Stimulated activated CD8-positive, alpha-beta memory T cell treated with anti-CD3 and anti-CD28 coated beads, Interleukin-12 subunit alpha, Interleukin-12 subunit beta, amount 100 ng/mL, for 24 hours (primary cell): ENCODE measurements around the gene GJB5.
"Not testable (repeated sequence)": the region's sequence is repeated elsewhere in the genome, so short reads cannot be mapped to it uniquely, and the experiment has no call there.

Experiments
- DNase-seq: peaks from one replicate; pipeline ENCODE4 v3.0.0-alpha.2; 2020; ENCODE audit errors: extremely low read depth

GJB5 gene

DNA sequence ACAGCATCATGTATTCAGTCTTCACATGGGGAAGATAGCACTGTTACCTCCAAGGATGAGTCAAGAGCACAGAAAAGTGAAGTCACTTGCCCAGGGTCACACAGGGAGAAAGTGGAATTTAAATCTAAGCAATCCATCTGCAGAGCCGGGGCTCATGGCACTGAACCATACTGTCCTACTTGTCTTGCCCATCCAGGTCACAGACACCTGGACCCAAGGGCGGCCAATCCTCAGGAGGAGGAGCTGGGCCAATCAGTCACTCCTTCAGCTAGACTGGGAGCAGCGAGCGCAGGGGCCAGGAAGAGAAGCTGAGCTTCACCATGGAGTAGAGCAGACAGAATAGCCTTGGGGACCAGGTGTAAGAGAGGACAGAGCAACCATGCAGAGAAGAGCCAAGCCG, 9.2 kb upstream of the GJB5 start:
- no peak for DNase-seq

- DNase-seq, result no peak
Observed at GRCh38 chr1:34746101-34746500, 8.7 kb upstream of the GJB5 start.

DNA sequence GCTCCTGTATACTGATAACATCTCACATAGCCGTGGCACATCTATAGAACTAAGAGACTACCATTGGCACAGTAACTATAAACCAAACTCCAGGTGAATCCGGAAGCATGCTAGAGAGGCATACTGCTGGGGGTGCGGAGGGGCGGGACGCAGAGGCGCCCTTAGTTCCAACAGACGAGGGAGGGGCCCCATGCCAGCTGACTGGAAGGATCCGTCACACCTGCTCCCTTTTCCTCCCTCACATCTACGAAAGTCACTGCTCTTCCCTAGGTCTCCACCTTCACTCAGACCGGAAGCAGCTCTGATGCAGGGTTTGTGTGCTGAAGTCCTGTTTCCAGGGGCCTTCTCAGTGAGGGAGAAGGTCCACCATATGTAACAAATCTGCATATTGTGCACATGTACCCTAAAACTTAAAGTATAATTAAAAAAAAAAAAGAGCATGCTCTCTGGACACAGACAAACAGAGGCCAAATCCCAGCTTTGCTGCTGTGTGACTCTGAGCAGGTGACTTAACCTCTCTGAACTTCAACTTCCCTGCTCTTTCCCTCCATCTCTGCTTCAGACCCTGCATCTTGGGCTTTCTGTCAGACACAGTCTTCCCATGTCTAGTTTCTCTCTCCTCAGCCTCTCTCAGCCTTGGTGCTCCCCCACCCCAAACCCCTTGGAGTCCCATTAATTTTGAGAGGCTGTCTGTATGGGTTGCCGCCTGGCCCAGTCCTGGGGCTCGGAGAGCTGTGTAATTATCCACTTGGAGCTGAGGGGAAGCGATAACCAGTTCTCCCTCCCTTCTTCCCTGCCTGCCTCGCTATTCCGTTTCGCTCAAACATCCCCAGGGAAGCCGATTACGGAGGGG, 7.8 kb upstream of the GJB5 start:
- no peak for DNase-seq

DNA sequence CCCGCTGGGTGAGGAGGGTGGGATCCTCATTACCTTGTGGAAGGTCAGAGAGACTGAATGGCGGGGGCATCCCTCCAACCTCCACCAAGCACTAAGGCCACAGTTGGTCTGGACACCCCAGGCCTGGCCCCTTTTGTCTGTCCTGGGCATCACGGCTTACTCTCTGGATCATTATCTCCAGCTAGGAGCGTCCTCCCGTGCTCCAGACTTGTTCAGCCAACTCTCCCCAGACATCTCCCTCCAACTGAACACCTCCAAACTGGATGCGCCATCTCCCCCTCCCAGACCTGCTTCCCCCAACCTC, 7.3 kb upstream of the GJB5 start:
- no peak for DNase-seq

DNA sequence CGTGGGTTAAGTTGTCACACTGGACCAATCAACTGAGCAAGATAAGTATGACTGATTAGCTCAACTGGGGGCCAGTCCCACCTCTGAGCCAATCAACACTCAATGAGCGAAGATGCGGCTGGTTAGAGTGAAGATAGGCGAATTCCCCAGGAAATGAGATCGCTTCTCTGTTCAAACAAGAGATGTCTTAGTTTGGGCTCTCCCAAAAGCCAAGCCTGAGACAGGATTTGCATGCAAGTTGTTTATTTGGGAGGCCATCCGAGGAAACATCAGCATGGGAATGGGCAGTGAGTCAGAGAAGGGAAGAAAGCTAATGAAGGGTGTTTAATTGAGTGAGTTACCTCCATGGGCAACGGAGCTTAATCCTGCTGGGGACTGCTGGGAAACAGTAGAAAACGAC, 4.9 kb upstream of the GJB5 start:
- DNase-seq, result no peak

GRCh38 chr1:34750610-34751009, 4.2 kb upstream of the GJB5 start:
- DNase-seq, result no peak

- DNase-seq, result no peak
Observed at GRCh38 chr1:34753163-34753562, 1.7 kb upstream of the GJB5 start.

DNA sequence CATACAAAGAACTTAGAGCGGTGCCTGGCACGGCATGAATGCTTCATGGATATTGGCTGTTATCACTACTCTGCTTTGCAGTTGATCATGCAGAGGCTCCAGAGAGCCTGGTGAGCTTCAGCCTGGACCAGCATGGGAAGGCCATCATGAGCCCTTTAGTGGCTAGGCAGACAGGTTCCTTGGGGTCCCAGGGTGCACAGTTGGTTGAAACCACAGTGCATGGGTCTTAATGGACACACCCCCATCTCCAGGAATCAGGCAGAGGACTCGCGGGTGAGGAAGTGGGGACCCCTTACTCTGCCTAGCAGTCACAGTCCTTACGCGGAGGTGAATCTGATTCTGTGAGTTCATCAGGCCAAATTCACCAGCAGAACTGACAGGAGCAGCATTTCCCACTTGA, 1.1 kb downstream of the GJB5 start:
- DNase-seq, result no peak

DNA sequence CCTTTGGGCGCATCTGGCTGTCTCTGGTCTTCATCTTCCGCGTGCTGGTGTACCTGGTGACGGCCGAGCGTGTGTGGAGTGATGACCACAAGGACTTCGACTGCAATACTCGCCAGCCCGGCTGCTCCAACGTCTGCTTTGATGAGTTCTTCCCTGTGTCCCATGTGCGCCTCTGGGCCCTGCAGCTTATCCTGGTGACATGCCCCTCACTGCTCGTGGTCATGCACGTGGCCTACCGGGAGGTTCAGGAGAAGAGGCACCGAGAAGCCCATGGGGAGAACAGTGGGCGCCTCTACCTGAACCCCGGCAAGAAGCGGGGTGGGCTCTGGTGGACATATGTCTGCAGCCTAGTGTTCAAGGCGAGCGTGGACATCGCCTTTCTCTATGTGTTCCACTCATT, 2.5 kb downstream of the GJB5 start:
- no peak for DNase-seq

DNA sequence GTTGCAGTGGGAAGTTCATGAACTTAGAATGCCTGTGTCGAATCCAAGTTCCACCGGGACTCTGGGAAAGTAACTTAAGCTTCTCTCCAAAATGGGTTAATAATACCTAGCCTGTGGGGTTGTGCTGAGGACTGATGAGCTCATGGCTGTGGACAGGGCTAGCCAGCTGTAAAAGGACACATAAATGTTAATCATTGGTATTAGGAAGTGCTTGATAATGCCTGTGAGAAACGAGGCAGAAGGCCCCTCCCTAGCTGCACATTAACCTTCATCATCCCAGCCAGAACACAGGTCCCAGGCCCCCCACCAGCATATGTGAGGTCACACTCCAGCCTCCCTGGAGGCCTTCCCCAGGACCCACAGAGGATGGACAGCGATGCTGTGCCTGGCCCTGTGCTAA, 3.9 kb downstream of the GJB5 start:
- no peak for DNase-seq

GRCh38 chr1:34759503-34760357, 4.9 kb downstream of the GJB5 start, which contains the start of gene GJB4:
GJB4 (plus strand) TSS chr1:34759740; CDS start chr1:34761255, 1,515 bp downstream.
- no peak for DNase-seq

- no peak for DNase-seq
Observed at GRCh38 chr1:34761176-34761761, 6.4 kb downstream of the GJB5 start.

- DNase-seq, result no peak
Observed at GRCh38 chr1:34761776-34762307, 7.0 kb downstream of the GJB5 start.

- DNase-seq, result no peak
Observed at GRCh38 chr1:34762474-34763141, 7.8 kb downstream of the GJB5 start.

DNA sequence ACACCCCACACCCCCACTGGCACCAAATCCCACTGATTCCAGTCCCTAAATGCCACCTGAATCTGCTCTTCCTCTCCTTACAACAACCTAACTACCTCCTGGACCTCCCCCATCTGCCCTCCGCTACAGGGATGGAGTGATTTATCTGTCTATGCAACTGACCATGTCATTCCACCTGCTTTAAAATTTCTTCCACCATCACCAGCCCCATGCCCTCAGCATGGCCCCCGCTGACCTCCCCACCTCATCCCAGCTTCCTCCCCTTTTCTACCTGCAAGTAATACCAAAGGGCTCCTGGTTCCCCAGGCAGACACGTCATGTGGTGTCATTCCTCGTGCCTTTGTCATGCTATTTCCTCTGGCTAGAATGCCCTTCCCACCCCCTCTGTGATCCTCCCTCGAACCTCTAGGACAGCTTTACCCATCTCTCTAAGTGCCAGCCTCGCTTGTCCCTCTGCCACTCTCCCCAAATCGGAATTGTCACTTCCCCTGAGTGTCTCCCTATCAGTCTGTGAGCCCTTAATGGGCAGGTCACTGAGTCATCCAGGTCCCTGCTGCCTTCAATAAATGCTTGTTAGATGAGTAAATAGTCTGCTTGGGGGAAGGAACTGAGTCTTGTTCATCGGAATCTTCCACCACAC, 8.4 kb downstream of the GJB5 start:
- no peak for DNase-seq

- DNase-seq, result no peak
Observed at GRCh38 chr1:34768856-34769255, 14.0 kb downstream of the GJB5 start.

DNA sequence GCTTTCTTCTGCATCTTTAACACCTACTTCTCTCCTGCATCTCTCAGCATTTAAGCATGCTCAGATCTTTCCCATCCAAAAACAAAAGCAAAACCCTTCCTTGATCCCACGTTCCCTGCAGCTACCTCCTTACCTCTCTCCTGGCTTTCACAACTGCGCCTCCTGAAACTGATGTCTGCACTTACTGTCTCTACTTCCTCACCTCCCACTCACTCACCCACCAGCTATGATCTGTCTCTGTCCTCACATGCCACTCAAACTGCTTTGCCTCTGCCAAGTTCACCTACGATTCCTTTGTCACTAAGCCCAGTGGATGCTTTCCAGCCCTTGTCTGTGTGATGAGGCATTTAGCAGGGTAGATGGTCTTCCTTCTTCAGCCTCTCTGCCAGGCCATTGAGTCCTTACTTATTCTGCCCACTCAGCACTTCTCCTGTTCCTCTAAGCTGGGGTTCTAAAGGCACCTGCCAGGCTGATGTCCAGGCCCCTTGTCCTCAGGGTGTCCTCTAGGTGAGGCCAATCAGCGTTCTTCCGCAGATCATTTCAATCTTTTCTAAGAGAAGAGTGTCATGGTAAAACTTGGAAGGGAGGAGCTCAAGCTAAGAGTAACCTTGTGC, 16.2 kb downstream of the GJB5 start:
- DNase-seq, result no peak

DNA sequence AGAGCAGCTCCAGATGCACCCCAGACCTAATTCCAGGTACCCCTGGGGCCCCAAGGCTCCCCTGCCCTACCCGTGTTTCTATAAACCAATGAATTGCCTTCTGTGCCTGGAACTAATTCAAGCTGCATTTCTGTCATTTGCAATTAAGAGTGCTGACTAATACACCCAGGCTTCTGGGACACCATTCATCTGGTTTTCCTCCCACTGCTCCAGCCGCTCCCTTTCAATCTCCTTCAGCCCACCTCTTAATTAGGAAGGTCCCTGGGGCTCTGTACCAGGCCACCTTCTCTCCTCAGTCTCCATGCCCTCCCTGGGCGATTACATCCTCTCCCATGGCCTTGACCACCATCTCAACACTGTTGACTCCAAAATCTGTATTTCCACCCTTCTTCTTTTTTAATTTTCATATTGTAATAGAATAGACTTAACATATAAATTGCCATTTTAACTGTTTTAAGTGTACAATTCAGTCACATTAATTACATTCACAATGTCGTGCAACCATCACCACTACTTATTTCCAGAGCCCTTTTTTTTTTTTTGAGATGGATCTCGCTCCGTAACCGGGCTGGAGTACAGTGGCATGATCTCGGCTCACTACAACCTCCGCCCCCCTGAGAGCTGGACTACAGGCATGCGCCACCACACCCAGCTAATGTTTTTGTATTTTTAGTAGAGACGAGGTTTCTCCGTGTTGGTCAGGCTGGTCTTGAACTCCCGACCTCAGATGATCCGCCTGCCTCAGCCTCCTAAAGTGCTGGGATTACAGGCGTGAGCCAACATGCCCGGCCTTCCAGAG, 16.9 kb downstream of the GJB5 start:
- no peak for DNase-seq

- not testable (repeated sequence) for DNase-seq
Observed at GRCh38 chr1:34773114-34773513, 18.3 kb downstream of the GJB5 start.

DNA sequence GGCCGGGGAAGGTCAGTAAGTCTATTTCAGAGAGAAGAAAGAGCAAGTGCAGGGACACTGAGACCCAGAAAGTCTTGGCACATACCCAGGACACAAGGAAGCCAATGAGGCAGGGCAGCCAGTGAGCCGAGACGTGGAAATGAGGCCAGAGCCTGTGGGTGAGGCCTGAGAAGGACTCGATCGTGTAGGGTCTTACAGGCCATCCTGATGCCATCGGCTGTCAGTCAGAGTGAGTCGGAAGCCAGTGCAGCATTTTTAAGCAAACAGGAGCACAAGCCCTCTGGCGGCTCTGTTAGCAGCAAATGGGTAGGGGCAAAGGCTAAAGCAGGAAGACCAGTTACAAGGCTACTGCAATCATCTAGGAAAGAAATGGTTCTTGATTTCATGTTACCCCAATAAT, 20.1 kb downstream of the GJB5 start:
- DNase-seq, result no peak
